ENCODE results near the gene LSR. TPM values are rescaled to one million over a fixed set of nuclear protein-coding genes. Genes with fewer than 3 reads are reported as not detected.

Gene LSR
- total RNA-seq, 4 donors from 2014 or later, result 67.4 to 105 (median 80.8) TPM

- no peaks in the 10 kb centered on the region for H3K36me3 ChIP-seq
- H3K27ac ChIP-seq, result no peak overlapping the region
- DNase-seq (ENCODE audit: low spot score in 2 of 2), result no peak
- 57% methylated on average over 5 of the region's 5 CpGs for WGBS
- H3K4me3 ChIP-seq, result no peak overlapping the region
- peaks cover 7% of the 10 kb centered on the region for H3K4me1 ChIP-seq
- no peak for TF ChIP-seq CTCF (IDR thresholded peaks at IDR 0.05)
- no peak for TF ChIP-seq EP300 (IDR thresholded peaks at IDR 0.05)
- no peak for TF ChIP-seq POLR2AphosphoS5 (IDR thresholded peaks at IDR 0.05)
- TF ChIP-seq POLR2A (IDR thresholded peaks at IDR 0.05), result no peak
- H3K27me3 ChIP-seq, result peaks cover 40% of the 10 kb centered on the region
- no peaks in the 10 kb centered on the region for H3K9me3 ChIP-seq
Measured at GRCh38 chr19:35288906-35289305, 40.1 kb downstream of the LSR start.

- peaks cover 52% of the 10 kb centered on the region for H3K27me3 ChIP-seq
- no peak overlapping the region for H3K4me3 ChIP-seq
- TF ChIP-seq POLR2A (IDR thresholded peaks at IDR 0.05) (no peak), POLR2AphosphoS5 (IDR thresholded peaks at IDR 0.05) (no peak), EP300 (IDR thresholded peaks at IDR 0.05) (no peak), CTCF (IDR thresholded peaks at IDR 0.05) (no peak)
- H3K27ac ChIP-seq, result no peak overlapping the region
- no peaks in the 10 kb centered on the region for H3K9me3 ChIP-seq
- no peaks in the 10 kb centered on the region for H3K36me3 ChIP-seq
- H3K4me1 ChIP-seq, result peaks cover 7% of the 10 kb centered on the region
- WGBS, result 80% methylated on average over 15 of the region's 20 CpGs
- no peak for DNase-seq (ENCODE audit: low spot score in 2 of 2)
Measured at GRCh38 chr19:35290381-35291127, 41.8 kb downstream of the LSR start.

DNA sequence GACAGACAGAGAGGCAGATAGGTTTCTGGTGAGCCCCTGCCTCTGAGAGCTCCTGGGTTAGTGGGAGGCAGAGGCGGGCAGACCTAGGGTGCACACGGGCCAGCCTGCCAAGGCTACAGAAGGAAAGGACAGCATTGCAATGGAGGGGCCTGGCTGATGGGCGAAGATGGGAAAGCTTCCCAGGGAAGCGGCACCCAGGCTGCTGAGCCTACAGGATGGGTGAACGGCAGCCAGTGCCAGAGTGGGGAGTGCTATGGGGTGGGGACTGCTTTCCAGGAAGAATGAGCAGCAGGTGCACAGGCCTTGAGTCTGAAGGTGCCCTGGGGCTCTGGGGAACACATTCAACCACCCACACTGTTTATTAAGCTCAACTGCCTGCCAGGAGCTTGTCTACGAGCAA, 42.5 kb downstream of the LSR start:
- 32% methylated on average over 6 of the region's 6 CpGs for WGBS
- H3K36me3 ChIP-seq, result no peaks in the 10 kb centered on the region
- peaks cover 7% of the 10 kb centered on the region for H3K4me1 ChIP-seq
- no peak for TF ChIP-seq POLR2A (IDR thresholded peaks at IDR 0.05)
- no peak for TF ChIP-seq EP300 (IDR thresholded peaks at IDR 0.05)
- TF ChIP-seq CTCF (IDR thresholded peaks at IDR 0.05), result no peak
- TF ChIP-seq POLR2AphosphoS5 (IDR thresholded peaks at IDR 0.05), result no peak
- no peak overlapping the region for H3K27ac ChIP-seq
- DNase-seq (ENCODE audit: low spot score in 2 of 2), result no peak
- no peaks in the 10 kb centered on the region for H3K9me3 ChIP-seq
- H3K27me3 ChIP-seq, result peaks cover 57% of the 10 kb centered on the region
- no peak overlapping the region for H3K4me3 ChIP-seq

GRCh38 chr19:35291916-35292315, 43.1 kb downstream of the LSR start, which contains the start of gene MAG:
Gene MAG, plus strand, starts transcription at chr19:35292161. Its CDS starts 3,248 bp downstream, at chr19:35295409.
- H3K27me3 ChIP-seq, result peaks cover 63% of the 10 kb centered on the region
- no peaks in the 10 kb centered on the region for H3K36me3 ChIP-seq
- no peaks in the 10 kb centered on the region for H3K9me3 ChIP-seq
- WGBS, result 75% methylated on average over 7 of the region's 12 CpGs
- no peak for TF ChIP-seq EP300 (IDR thresholded peaks at IDR 0.05)
- peaks cover 7% of the 10 kb centered on the region for H3K4me1 ChIP-seq
- H3K27ac ChIP-seq, result no peak within 1 kb of the TSS
- no peak for DNase-seq (ENCODE audit: low spot score in 2 of 2)
- H3K4me3 ChIP-seq, result no peak within 1 kb of the TSS

DNA sequence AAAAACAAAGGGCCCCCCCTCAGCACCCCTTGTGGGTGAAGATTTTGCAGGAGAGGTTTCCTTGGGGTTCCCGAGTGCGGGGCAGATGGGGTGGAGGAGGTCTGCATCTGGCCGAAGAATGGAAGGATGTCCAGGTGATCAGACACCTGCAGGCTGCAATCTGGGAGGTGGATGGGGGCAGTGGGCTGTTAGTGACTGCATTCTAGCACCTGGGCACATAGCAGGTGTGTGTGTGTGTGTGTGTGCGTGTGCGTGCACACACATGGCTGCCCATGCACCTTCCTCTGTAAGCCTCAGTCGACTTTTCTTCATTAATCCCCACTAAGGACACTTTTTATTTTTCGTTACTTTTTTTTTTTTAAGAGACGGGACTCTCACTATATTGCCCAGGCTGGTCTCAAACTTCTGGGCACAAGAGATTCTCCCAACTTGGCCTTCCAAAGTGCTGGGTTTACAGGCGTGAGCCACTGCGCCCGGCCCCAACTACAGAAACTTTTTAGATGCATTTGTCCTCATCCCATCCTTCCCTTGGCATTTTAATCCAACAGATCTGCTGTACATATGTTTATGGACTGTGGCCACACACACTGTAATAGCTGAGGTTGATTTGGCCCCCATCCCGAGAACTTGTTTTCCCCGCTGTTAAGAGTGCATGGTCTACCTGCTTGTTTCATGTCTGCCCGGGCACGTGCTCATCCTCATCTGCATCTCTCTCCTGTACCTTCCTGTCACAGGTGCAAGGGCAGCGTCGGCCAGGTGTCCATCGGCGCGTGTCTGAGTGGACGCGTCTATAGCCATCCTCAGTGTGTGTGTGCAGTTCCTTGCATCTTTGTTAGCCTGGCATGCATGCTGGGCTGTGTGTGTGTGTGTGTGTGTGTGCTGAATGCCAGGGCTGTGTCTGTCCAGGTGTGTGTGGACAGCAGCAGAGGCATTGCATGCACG, 43.9 kb downstream of the LSR start:
- no peak for DNase-seq (ENCODE audit: low spot score in 2 of 2)
- Histone ChIP-seq H3K27ac (no peak overlapping the region), H3K4me3 (no peak overlapping the region), H3K4me1 (peaks cover 7% of the 10 kb centered on the region), H3K9me3 (no peaks in the 10 kb centered on the region), H3K36me3 (no peaks in the 10 kb centered on the region), H3K27me3 (peaks cover 69% of the 10 kb centered on the region)
- TF ChIP-seq POLR2A (IDR thresholded peaks at IDR 0.05) (no peak), POLR2AphosphoS5 (IDR thresholded peaks at IDR 0.05) (no peak), CTCF (IDR thresholded peaks at IDR 0.05) (no peak), EP300 (IDR thresholded peaks at IDR 0.05) (no peak)
- WGBS, result 45% methylated on average over 22 of the region's 23 CpGs

Data from suprapubic skin (tissue), 4 donors.